NCI-H2029 (cell line): Measurements from ENCODE around the gene MEGF11.

Source experiments
- DNase-seq: peaks from one replicate; lab custom pipeline; 2025; lab: John Stamatoyannopoulos, UW

The MEGF11 gene

DNA sequence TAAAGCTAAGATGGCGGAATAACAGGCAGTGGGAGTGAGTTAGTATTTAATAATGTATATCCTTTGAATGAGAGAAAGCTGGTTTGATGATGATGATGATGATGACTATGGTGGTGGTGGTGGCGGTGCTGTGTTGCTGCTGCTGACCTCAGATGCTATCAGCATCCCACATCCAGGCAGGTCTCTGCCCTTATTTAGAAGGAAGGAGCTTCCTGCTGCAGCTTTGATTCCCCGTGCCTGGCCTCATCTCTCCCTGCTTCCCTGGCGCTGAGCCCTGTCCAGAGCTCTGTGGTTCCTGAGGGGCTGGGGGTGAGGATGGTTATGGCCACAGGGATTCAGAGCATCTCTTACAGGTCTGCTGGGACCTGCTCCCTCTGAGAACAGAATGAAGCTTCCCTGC is 311.1 kb downstream of the MEGF11 start:
- DNase-seq, result no peak

- no peak for DNase-seq
Measured at GRCh38 chr15:65940618-65940909, 313.0 kb downstream of the MEGF11 start.

- DNase-seq, result peak; percentile 68
Measured at GRCh38 chr15:65939901-65940617, 313.5 kb downstream of the MEGF11 start.

GRCh38 chr15:65938604-65939003 is 314.9 kb downstream of the MEGF11 start:
- no peak for DNase-seq

GRCh38 chr15:65937476-65937875 is 316.1 kb downstream of the MEGF11 start:
- DNase-seq, result peak; percentile 92

DNA sequence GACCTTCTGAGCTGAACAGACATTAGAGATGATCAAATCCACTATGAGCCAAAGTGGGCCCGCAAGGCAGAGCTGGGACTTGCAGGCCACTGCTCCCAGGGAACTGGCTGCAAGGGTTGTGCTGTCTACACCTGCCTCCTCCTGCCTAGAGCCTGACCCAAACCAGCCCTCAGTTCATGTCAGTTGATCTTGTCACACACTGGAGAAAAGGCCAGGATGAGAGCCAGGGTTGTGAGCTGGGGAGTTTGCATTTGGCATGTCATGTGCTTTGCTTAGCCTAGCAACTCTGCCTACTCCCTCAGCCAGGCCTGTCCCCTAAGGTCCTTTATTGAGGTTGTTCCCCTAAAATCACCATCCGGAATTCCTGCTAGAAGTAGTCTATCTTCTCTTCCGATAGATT is 316.5 kb downstream of the MEGF11 start:
- DNase-seq, result no peak

GRCh38 chr15:65936282-65936681 is 317.3 kb downstream of the MEGF11 start:
- no peak for DNase-seq

GRCh38 chr15:65935391-65935790 is 318.2 kb downstream of the MEGF11 start:
- DNase-seq, result no peak

- DNase-seq, result no peak
Measured at GRCh38 chr15:65931221-65931620, 322.3 kb downstream of the MEGF11 start.

GRCh38 chr15:65930134-65930533 is 323.4 kb downstream of the MEGF11 start:
- DNase-seq, result no peak

GRCh38 chr15:65929573-65929972 is 324.0 kb downstream of the MEGF11 start:
- DNase-seq, result no peak

- DNase-seq, result no peak
Measured at GRCh38 chr15:65927545-65927944, 326.0 kb downstream of the MEGF11 start.

DNA sequence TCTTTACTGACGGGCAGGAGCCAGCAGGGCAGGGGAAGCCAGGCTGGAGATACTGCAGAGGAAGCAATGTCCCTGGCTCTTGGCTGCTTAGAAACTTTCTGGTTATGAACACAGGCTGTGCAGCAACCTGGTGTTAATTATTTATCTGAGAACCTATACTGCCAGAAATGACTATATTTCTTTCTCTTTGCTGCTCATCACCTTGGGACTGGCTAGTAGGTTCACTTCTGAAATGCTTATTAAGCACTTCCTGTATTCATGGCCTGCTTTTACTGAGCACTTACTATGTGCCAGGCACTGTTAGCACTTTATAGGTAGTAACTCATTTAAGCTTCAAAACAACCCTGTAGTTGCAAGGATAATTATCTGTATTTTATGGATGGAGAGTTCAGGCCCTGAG is 326.7 kb downstream of the MEGF11 start:
- DNase-seq, result no peak

DNA sequence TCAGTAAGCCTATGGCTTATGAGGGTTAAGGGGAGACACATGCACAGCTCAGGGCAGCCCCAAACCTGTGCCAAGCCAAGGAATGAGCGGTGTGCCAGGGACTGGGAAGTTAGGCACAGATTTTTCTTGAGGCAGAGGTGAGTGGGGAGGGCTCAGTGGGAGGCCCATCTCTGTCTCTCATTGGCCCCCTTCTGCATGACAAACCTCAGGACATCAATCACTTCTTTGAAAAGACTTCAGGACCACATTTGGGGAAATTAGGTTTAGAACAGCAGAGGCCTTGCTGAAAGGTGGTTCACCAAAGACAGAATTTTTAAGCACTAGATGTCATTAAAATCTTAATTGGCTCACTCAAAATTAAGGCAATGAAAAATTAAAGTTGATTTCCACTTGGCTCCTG is 327.1 kb downstream of the MEGF11 start:
- no peak for DNase-seq

- no peak for DNase-seq
Measured at GRCh38 chr15:65925338-65925737, 328.2 kb downstream of the MEGF11 start.

GRCh38 chr15:65924004-65924403 is 329.5 kb downstream of the MEGF11 start:
- DNase-seq, result no peak

DNA sequence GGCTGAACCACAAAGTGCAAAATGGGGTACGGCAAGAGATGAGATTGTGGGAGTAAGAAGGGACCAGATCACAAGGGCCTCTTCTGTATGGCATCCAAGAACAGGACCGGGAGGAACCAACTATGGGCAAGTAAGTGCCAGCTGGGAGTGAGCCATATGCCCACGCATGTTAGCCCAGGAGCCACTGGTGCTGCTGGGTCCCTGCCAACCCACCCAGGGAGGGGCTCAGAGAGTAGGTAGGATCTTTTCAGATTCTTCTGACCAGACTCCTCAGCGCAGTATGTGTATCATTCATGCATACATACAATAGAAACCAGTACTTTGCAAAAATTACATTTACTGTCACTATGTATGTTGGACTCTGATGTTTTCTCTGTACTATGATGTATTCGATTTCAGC is 330.3 kb downstream of the MEGF11 start:
- no peak for DNase-seq

GRCh38 chr15:65922621-65923020 is 330.9 kb downstream of the MEGF11 start:
- DNase-seq, result no peak

DNA sequence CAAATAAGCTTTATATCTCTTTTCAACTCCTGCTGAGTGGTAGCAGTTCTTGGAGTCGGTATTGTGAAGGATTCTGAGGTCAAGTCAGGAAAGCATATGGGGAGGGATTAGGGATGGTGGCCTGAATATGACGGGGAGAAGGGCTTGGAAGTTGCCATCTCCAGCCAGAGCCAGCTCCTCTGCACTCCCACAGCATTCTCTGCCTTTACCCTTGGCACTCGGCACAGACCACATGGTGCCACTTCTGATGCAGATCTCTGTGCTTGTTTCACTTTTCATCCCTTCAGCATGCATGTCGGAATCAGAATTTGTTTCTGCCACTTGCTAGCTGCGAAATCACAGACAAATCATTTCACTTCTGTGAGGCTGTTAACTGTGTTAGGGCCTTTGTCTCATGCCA is 331.8 kb downstream of the MEGF11 start:
- no peak for DNase-seq

DNA sequence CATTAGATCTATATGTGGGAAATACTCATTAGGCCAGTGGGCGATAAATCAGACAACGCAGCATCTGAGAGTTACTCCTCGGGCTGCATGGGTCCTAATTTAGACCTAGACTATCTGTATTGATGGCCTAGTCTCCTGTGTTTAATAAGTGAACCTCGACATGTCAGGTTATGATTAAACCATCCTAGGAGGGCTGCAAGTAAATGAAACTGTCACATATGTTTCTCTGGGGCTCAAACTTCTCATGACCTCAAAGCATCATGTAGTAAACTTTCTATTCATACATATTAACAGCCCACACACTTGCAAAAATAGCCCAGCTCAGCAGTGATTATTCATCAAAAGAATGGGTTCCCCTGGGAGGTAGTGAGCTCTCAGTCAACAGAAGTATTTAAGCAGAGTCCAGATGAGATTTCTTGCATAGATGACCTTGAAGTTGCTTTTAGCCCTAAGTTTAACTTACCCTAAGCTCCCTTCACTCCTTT is 332.7 kb downstream of the MEGF11 start:
- no peak for DNase-seq

- no peak for DNase-seq
Measured at GRCh38 chr15:65920121-65920520, 333.4 kb downstream of the MEGF11 start.

DNA sequence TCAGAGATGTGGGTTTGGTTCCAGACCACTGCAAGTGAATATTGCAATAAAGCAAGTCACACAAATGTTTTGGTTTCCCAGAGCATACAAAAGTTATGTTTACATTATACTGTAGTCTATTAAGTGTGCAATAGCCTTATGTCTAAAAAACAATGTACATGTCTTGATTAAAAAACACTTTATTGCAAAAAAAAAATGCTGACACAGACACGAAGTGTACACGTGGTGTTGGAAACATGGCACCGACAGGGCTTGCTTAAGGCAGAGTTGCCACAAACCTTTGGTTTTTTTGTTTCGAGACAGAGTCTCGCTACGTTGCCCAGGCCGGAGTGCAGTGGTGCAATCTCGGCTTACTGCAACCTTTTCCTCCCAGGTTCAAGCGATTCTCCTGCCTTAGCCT is 334.2 kb downstream of the MEGF11 start:
- no peak for DNase-seq

GRCh38 chr15:65918945-65919344 is 334.6 kb downstream of the MEGF11 start:
- no peak for DNase-seq

GRCh38 chr15:65918357-65918920 is 335.1 kb downstream of the MEGF11 start:
- DNase-seq, result no peak
